ENCODE results near the gene ERCC3.
"Not testable (repeated sequence)": the region's sequence is repeated elsewhere in the genome, so short reads cannot be mapped to it uniquely, and the experiment has no call there.

The ERCC3 gene

GRCh38 chr2:127217470-127218325, 76.2 kb downstream of the ERCC3 start:
- H3K9me3 ChIP-seq (ENCODE audit: insufficient read depth, low read length, severe bottlenecking): no peaks in the 10 kb centered on the region
- TF ChIP-seq, protein P1, sequence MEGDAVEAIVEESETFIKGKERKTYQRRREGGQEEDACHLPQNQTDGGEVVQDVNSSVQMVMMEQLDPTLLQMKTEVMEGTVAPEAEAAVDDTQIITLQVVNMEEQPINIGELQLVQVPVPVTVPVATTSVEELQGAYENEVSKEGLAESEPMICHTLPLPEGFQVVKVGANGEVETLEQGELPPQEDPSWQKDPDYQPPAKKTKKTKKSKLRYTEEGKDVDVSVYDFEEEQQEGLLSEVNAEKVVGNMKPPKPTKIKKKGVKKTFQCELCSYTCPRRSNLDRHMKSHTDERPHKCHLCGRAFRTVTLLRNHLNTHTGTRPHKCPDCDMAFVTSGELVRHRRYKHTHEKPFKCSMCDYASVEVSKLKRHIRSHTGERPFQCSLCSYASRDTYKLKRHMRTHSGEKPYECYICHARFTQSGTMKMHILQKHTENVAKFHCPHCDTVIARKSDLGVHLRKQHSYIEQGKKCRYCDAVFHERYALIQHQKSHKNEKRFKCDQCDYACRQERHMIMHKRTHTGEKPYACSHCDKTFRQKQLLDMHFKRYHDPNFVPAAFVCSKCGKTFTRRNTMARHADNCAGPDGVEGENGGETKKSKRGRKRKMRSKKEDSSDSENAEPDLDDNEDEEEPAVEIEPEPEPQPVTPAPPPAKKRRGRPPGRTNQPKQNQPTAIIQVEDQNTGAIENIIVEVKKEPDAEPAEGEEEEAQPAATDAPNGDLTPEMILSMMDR (IDR thresholded peaks at IDR 0.05; ENCODE audit: borderline replicate concordance, extremely low read depth, low read length, poor library complexity, severe bottlenecking): no peak
- no peak for TF ChIP-seq EZH2 (IDR thresholded peaks at IDR 0.05; ENCODE audit: borderline replicate concordance, low read depth, low read length, severe bottlenecking)
- H3K4me3 ChIP-seq (ENCODE audit: low read depth in 1 of 2, low read length in 2 of 2): no peak overlapping the region
- no peak overlapping the region for H3K27ac ChIP-seq (ENCODE audit: low read length)
- no peak overlapping the region for H2AFZ ChIP-seq (ENCODE audit: low read depth, low read length)
- no peaks in the 10 kb centered on the region for H3K36me3 ChIP-seq (ENCODE audit: insufficient read depth, low read length)
- H4K20me1 ChIP-seq (ENCODE audit: insufficient read depth, low read length): no peaks in the 10 kb centered on the region
- no peak overlapping the region for H3K4me2 ChIP-seq (ENCODE audit: insufficient read depth, low read length)
- DNase-seq: no peak
- H3K79me2 ChIP-seq (ENCODE audit: insufficient read depth, low read length): no peaks in the 10 kb centered on the region
- no peak overlapping the region for H3K9ac ChIP-seq (ENCODE audit: low read depth, low read length)
- no peaks in the 10 kb centered on the region for H3K27me3 ChIP-seq (ENCODE audit: insufficient read depth, low read length, poor library complexity)
- no peak for ATAC-seq (ENCODE audit: insufficient read depth, low read depth)
- no peaks in the 10 kb centered on the region for H3K4me1 ChIP-seq (ENCODE audit: insufficient read depth, low read length)

- H4K20me1 ChIP-seq (ENCODE audit: insufficient read depth, low read length): no peaks in the 10 kb centered on the region
- no peak overlapping the region for H3K4me3 ChIP-seq (ENCODE audit: low read depth in 1 of 2, low read length in 2 of 2)
- no peak overlapping the region for H3K9ac ChIP-seq (ENCODE audit: low read depth, low read length)
- no peaks in the 10 kb centered on the region for H3K79me2 ChIP-seq (ENCODE audit: insufficient read depth, low read length)
- no peaks in the 10 kb centered on the region for H3K27me3 ChIP-seq (ENCODE audit: insufficient read depth, low read length, poor library complexity)
- H2AFZ ChIP-seq (ENCODE audit: low read depth, low read length): no peak overlapping the region
- no peak overlapping the region for H3K27ac ChIP-seq (ENCODE audit: low read length)
- no peaks in the 10 kb centered on the region for H3K4me1 ChIP-seq (ENCODE audit: insufficient read depth, low read length)
- ATAC-seq (ENCODE audit: insufficient read depth, low read depth) (no peak), DNase-seq (no peak)
- H3K9me3 ChIP-seq (ENCODE audit: insufficient read depth, low read length, severe bottlenecking): no peaks in the 10 kb centered on the region
- H3K4me2 ChIP-seq (ENCODE audit: insufficient read depth, low read length): no peak overlapping the region
- no peak for TF ChIP-seq EZH2 (IDR thresholded peaks at IDR 0.05; ENCODE audit: borderline replicate concordance, low read depth, low read length, severe bottlenecking)
- TF ChIP-seq, protein P1 (IDR thresholded peaks at IDR 0.05; ENCODE audit: borderline replicate concordance, extremely low read depth, low read length, poor library complexity, severe bottlenecking): no peak
- no peaks in the 10 kb centered on the region for H3K36me3 ChIP-seq (ENCODE audit: insufficient read depth, low read length)
Observed at GRCh38 chr2:127216593-127216992, 77.4 kb downstream of the ERCC3 start.

GRCh38 chr2:127216095-127216494, 77.8 kb downstream of the ERCC3 start:
- Histone ChIP-seq H3K9ac (ENCODE audit: low read depth, low read length) (no peak overlapping the region), H3K9me3 (ENCODE audit: insufficient read depth, low read length, severe bottlenecking) (no peaks in the 10 kb centered on the region), H3K27me3 (ENCODE audit: insufficient read depth, low read length, poor library complexity) (no peaks in the 10 kb centered on the region), H3K27ac (ENCODE audit: low read length) (no peak overlapping the region), H4K20me1 (ENCODE audit: insufficient read depth, low read length) (no peaks in the 10 kb centered on the region), H3K79me2 (ENCODE audit: insufficient read depth, low read length) (no peaks in the 10 kb centered on the region), H2AFZ (ENCODE audit: low read depth, low read length) (no peak overlapping the region), H3K4me1 (ENCODE audit: insufficient read depth, low read length) (no peaks in the 10 kb centered on the region), H3K4me2 (ENCODE audit: insufficient read depth, low read length) (no peak overlapping the region), H3K4me3 (ENCODE audit: low read depth in 1 of 2, low read length in 2 of 2) (no peak overlapping the region), H3K36me3 (ENCODE audit: insufficient read depth, low read length) (no peaks in the 10 kb centered on the region)
- TF ChIP-seq EZH2 (IDR thresholded peaks at IDR 0.05; ENCODE audit: borderline replicate concordance, low read depth, low read length, severe bottlenecking): no peak
- no peak for ATAC-seq (ENCODE audit: insufficient read depth, low read depth)
- DNase-seq: no peak

- not testable (repeated sequence) for H3K27ac ChIP-seq (ENCODE audit: low read length); H3K36me3 ChIP-seq (ENCODE audit: insufficient read depth, low read length); H4K20me1 ChIP-seq (ENCODE audit: insufficient read depth, low read length); H3K9me3 ChIP-seq (ENCODE audit: insufficient read depth, low read length, severe bottlenecking); H3K79me2 ChIP-seq (ENCODE audit: insufficient read depth, low read length); H3K4me1 ChIP-seq (ENCODE audit: insufficient read depth, low read length); H3K9ac ChIP-seq (ENCODE audit: low read depth, low read length); H3K4me3 ChIP-seq (ENCODE audit: low read depth in 1 of 2, low read length in 2 of 2); H2AFZ ChIP-seq (ENCODE audit: low read depth, low read length); H3K4me2 ChIP-seq (ENCODE audit: insufficient read depth, low read length); H3K27me3 ChIP-seq (ENCODE audit: insufficient read depth, low read length, poor library complexity); ATAC-seq (ENCODE audit: insufficient read depth, low read depth); DNase-seq
Observed at GRCh38 chr2:127214201-127214600, 79.7 kb downstream of the ERCC3 start.

All from DND-41 (cell line).